SK-N-SH treated with all-trans-retinoic acid at 6 μM for 48 hours (cell line): ENCODE measurements around the gene OGFOD3.
"Not testable (repeated sequence)": the region's sequence is repeated elsewhere in the genome, so short reads cannot be mapped to it uniquely, and the experiment has no call there.

Experiments used
- ATAC-seq: fragments of 200-7000 bp; cut with Tn5 transposase; 3 replicates; pipeline ENCODE4 v1.9.1; 2020; ENCODE audit warnings: mild to moderate bottlenecking, moderate library complexity
- ARNTL ChIP-seq: fragments of 450-650 bp; formaldehyde crosslinking; IDR thresholded peaks from 2 replicates; pipeline ENCODE4 v1.5.0; 2020; ENCODE audit warnings: low read depth, mild to moderate bottlenecking, moderate library complexity, borderline replicate concordance
- BACH2 ChIP-seq: fragments of 250-450 bp; sonication (Bioruptor Pico); IDR thresholded peaks from 2 replicates; pipeline ENCODE4 v1.9.0; 2021; ENCODE audit warnings: mild to moderate bottlenecking, borderline replicate concordance
- CREB5 ChIP-seq: fragments of 250-450 bp; sonication (Bioruptor Pico); IDR thresholded peaks from 2 replicates; pipeline ENCODE4 v1.5.1; 2020; ENCODE audit warnings: low read depth, mild to moderate bottlenecking, moderate library complexity
- CSDC2 ChIP-seq: fragments of 250-450 bp; sonication (Bioruptor Pico); IDR thresholded peaks from 2 replicates; pipeline ENCODE4 v1.5.0; 2020; ENCODE audit warnings: mild to moderate bottlenecking, moderate library complexity
- CSRNP3 ChIP-seq: fragments of 250-450 bp; sonication (Bioruptor Pico); IDR thresholded peaks from 2 replicates; pipeline ENCODE4 v1.5.1; 2021; ENCODE audit warnings: mild to moderate bottlenecking, moderate library complexity
- ESRRG ChIP-seq: fragments of 250-450 bp; sonication (Bioruptor Pico); IDR thresholded peaks from 2 replicates; pipeline ENCODE4 v1.6.1; 2021; ENCODE audit warnings: mild to moderate bottlenecking
- OSR1 ChIP-seq: fragments of 250-450 bp; sonication (Bioruptor Pico); IDR thresholded peaks from 2 replicates; pipeline ENCODE4 v1.8.0; 2022; ENCODE audit warnings: moderate library complexity, mild to moderate bottlenecking, inconsistent platforms
- PATZ1 ChIP-seq: fragments of 250-450 bp; sonication (Bioruptor Pico); IDR thresholded peaks from 2 replicates; pipeline ENCODE4 v1.8.0; 2020; ENCODE audit warnings: mild to moderate bottlenecking, moderate library complexity, borderline replicate concordance
- POU6F1 ChIP-seq: fragments of 250-450 bp; sonication (Bioruptor Pico); IDR thresholded peaks from 2 replicates; pipeline ENCODE4 v1.8.0; 2021; ENCODE audit warnings: low read depth, mild to moderate bottlenecking, moderate library complexity, borderline replicate concordance
- PPARA ChIP-seq: fragments of 250-450 bp; sonication (Bioruptor Pico); IDR thresholded peaks from 2 replicates; pipeline ENCODE4 v1.5.0; 2020; ENCODE audit warnings: mild to moderate bottlenecking, borderline replicate concordance
- RARB ChIP-seq: fragments of 250-450 bp; sonication (Bioruptor Pico); IDR thresholded peaks from 2 replicates; pipeline ENCODE4 v1.8.0; 2021; ENCODE audit warnings: mild to moderate bottlenecking, moderate library complexity
- SNAI2 ChIP-seq: fragments of 250-450 bp; sonication (Bioruptor Pico); IDR thresholded peaks from 2 replicates; pipeline ENCODE4 v1.5.0; 2020; ENCODE audit warnings: mild to moderate bottlenecking, moderate library complexity
- TCF4 ChIP-seq: fragments of 250-450 bp; sonication (Bioruptor Pico); IDR thresholded peaks from 2 replicates; pipeline ENCODE4 v1.8.0; 2021; ENCODE audit warnings: mild to moderate bottlenecking, moderate library complexity, borderline replicate concordance
- TOX ChIP-seq: fragments of 250-450 bp; sonication (Bioruptor Pico); IDR thresholded peaks from 2 replicates; pipeline ENCODE4 v1.8.0; 2021; ENCODE audit warnings: mild to moderate bottlenecking, moderate library complexity, borderline replicate concordance
- TSHZ2 ChIP-seq: fragments of 250-450 bp; sonication (Bioruptor Pico); IDR thresholded peaks from 2 replicates; pipeline ENCODE4 v1.5.0; 2020; ENCODE audit warnings: mild to moderate bottlenecking, moderate library complexity
- ZC3H10 ChIP-seq: fragments of 250-450 bp; sonication (Bioruptor Pico); IDR thresholded peaks from 2 replicates; pipeline ENCODE4 v1.5.1; 2021; ENCODE audit warnings: mild to moderate bottlenecking, moderate library complexity
- ZFP3 ChIP-seq: fragments of 250-450 bp; sonication (Bioruptor Pico); IDR thresholded peaks from 2 replicates; pipeline ENCODE4 v1.5.0; 2020; ENCODE audit warnings: mild to moderate bottlenecking, moderate library complexity
- ZFP30 ChIP-seq: fragments of 450-650 bp; formaldehyde crosslinking; IDR thresholded peaks from 2 replicates; pipeline ENCODE4 v1.5.0; 2022; ENCODE audit warnings: mild to moderate bottlenecking, moderate library complexity
- ZNF565 ChIP-seq: fragments of 450-650 bp; formaldehyde crosslinking; conservative IDR thresholded peaks from 2 replicates; pipeline ENCODE4 v1.5.0; 2020; ENCODE audit warnings: low read depth, mild to moderate bottlenecking, moderate library complexity
- ZNF70 ChIP-seq: fragments of 450-650 bp; formaldehyde crosslinking; IDR thresholded peaks from 2 replicates; pipeline ENCODE4 v1.5.0; 2020; ENCODE audit warnings: mild to moderate bottlenecking, moderate library complexity
- ZNF8 ChIP-seq: fragments of 450-650 bp; formaldehyde crosslinking; IDR thresholded peaks from 2 replicates; pipeline ENCODE4 v1.5.0; 2020; ENCODE audit warnings: mild to moderate bottlenecking, moderate library complexity

OGFOD3 gene

GRCh38 chr17:82457073-82457928, 38.9 kb upstream of the OGFOD3 start:
- no peak for TF ChIP-seq RARB (CRISPR knock-in tag)
- TF ChIP-seq ZC3H10 (CRISPR knock-in tag): no peak
- TF ChIP-seq ARNTL (CRISPR knock-in tag): no peak
- no peak for TF ChIP-seq PPARA (CRISPR knock-in tag)
- TF ChIP-seq ZNF8 (CRISPR knock-in tag): no peak
- TF ChIP-seq CSRNP3 (CRISPR knock-in tag): no peak
- TF ChIP-seq CREB5 (CRISPR knock-in tag): no peak
- no peak for TF ChIP-seq BACH2 (CRISPR knock-in tag)
- TF ChIP-seq TSHZ2 (CRISPR knock-in tag): no peak
- no peak for TF ChIP-seq PATZ1 (CRISPR knock-in tag)
- no peak for TF ChIP-seq CSDC2 (CRISPR knock-in tag)
- no peak for TF ChIP-seq ZNF70 (CRISPR knock-in tag)
- TF ChIP-seq SNAI2 (CRISPR knock-in tag): no peak
- TF ChIP-seq TCF4: no peak
- no peak for TF ChIP-seq OSR1 (CRISPR knock-in tag)
- no peak for TF ChIP-seq ZFP30 (CRISPR knock-in tag)
- no peak for TF ChIP-seq TOX (CRISPR knock-in tag)
- TF ChIP-seq ZFP3 (CRISPR knock-in tag): no peak
- no peak for TF ChIP-seq POU6F1
- TF ChIP-seq ESRRG: no peak
- no peak for ATAC-seq

GRCh38 chr17:82453706-82454105, 35.3 kb upstream of the OGFOD3 start:
- not testable (repeated sequence) for ATAC-seq

- ATAC-seq: not testable (repeated sequence)
These were observed 34.8 kb upstream of the OGFOD3 start for GRCh38 chr17:82453151-82453550.

GRCh38 chr17:82452162-82452561, 33.8 kb upstream of the OGFOD3 start:
- no peak for TF ChIP-seq CSDC2 (CRISPR knock-in tag)
- no peak for TF ChIP-seq SNAI2 (CRISPR knock-in tag)
- no peak for TF ChIP-seq ZNF565 (CRISPR knock-in tag)
- TF ChIP-seq, all 23 proteins: peak for 0
- ATAC-seq: no peak
